ENCODE data around the gene RAB35. TPM values are rescaled to one million over a fixed set of nuclear protein-coding genes. Genes with fewer than 3 reads are reported as not detected.

RAB35 gene
- total RNA-seq: 10 to 100 TPM; 21.8 to 33.2 (median 25.7) TPM

DNA sequence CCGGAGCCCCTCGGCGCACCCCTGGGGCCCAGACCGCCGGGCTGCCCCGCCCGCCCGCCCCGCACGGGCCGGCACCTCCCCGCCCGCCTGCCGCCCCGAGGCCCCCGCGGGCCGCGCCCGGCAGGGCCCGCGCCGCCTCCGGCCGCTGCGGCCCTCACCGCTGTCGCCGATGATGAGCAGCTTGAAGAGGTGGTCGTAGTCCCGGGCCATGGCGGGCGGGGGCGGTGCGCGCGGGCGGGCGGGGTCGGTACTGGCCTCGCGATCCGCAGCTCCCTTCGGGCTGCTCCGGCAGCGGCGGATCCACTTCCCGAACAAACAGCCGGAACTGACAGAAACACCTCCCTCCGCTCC, at the start of gene RAB35:
Gene RAB35 (minus strand): TSS at position 313 of the 351 bp plus-strand sequence. CDS start 103 bp downstream, at position 210.
- peaks cover 13 to 21% of the 10 kb centered on the region in 2 donors for H3K4me1 ChIP-seq (replicated peaks in 1 of 2)
- peak within 1 kb of the TSS; percentile 89 to 90 for H3K27ac ChIP-seq
- peak within 1 kb of the TSS; percentile 63 to 98 (median 91) for H3K4me3 ChIP-seq
- no CpG with 5 or more reads among the region's 50 CpGs for WGBS, 10 experiments
- in situ Hi-C loops (cut with MboI; ENCODE audit: low pct_unique_long_range_greater_than_20kb in 2 of 9, low sequenced_read_pairs in 9 of 9, unreplicated experiment in 9 of 9): no loop called here
- ATAC-seq (replicated peaks in 6 of 8): peak in 3 of 8 experiments; percentile 62 to 81 (median 65)

- no peak for ATAC-seq (replicated peaks in 6 of 8)
- Histone ChIP-seq H3K4me3 (no peak overlapping the region), H3K27ac (no peak overlapping the region), H3K4me1 (replicated peaks in 1 of 2) (no peaks in the 10 kb centered on the region)
- in situ Hi-C loops (cut with MboI; ENCODE audit: low pct_unique_long_range_greater_than_20kb in 2 of 9, low sequenced_read_pairs in 9 of 9, unreplicated experiment in 9 of 9): no loop called here
- WGBS, 10 experiments: 90 to 95% (median 92%) methylated on average over 2 to 3 of the region's 11 CpGs; no CpG with 5 or more reads in 5 of the 10 experiments
Observed at GRCh38 chr12:120164293-120164692, 47.7 kb upstream of the RAB35 start.

DNA sequence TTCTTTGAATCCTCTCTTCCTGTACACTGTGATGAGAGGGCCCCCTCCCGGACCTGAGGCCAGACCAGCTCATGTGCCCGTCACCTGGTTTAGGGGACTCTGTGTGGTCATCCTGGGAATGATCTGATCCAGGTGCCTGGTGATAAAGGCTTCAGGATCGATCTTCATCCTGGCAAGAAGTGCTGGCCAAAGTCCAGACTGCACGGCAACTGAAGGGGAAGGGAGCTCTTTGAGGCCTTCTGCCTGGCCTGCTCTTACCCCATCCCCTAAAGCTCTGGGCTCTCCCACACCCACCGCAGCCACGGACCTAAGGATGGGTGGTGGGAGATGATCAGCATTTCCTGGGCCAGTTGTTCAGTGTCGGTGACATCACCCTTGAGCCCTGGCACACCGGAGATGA, 46.2 kb upstream of the RAB35 start:
- no peak overlapping the region for H3K4me3 ChIP-seq
- in situ Hi-C loops (cut with MboI; ENCODE audit: low pct_unique_long_range_greater_than_20kb in 2 of 9, low sequenced_read_pairs in 9 of 9, unreplicated experiment in 9 of 9): no loop called here
- ATAC-seq (replicated peaks in 6 of 8): peak in 1 of 8 experiments; percentile 15
- no peak overlapping the region for H3K27ac ChIP-seq
- H3K4me1 ChIP-seq (replicated peaks in 1 of 2): no peaks in the 10 kb centered on the region
- WGBS, 10 experiments: 90 to 100% (median 100%) methylated on average over 1 to 2 of the region's 8 CpGs; no CpG with 5 or more reads in 6 of the 10 experiments

DNA sequence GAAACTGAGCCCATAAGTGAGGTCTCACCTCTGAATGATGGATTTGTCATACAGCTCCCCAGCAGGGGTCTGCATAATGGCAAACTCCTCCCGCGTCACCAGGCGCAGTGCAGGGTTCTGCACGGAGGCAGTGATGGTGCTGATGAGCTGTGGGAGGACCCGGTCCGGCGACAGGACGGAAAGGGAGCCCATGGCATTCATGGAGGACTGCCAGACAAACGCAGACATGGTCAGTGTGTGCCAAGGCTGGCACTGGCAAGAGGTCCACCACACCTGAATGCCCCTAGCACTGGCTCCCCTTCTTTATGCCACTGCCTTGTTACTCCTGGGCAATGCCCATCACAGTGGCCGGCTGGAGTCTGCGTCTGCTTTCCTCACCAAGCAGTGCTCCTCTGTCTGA, 45.3 kb upstream of the RAB35 start:
- Histone ChIP-seq H3K4me1 (replicated peaks in 1 of 2) (no peaks in the 10 kb centered on the region), H3K27ac (no peak overlapping the region), H3K4me3 (no peak overlapping the region)
- 80 to 100% (median 95%) methylated on average over 1 to 8 of the region's 11 CpGs; no CpG with 5 or more reads in 3 of the 10 experiments for WGBS, 10 experiments
- in situ Hi-C loops (cut with MboI; ENCODE audit: low pct_unique_long_range_greater_than_20kb in 2 of 9, low sequenced_read_pairs in 9 of 9, unreplicated experiment in 9 of 9): no loop called here
- ATAC-seq (replicated peaks in 6 of 8): no peak

GRCh38 chr12:120159509-120160237, 43.1 kb upstream of the RAB35 start:
- ATAC-seq (replicated peaks in 6 of 8): peak in 2 of 8 experiments; percentile 43 to 59
- Histone ChIP-seq H3K4me3 (no peak overlapping the region), H3K27ac (no peak overlapping the region), H3K4me1 (replicated peaks in 1 of 2) (no peaks in the 10 kb centered on the region)
- in situ Hi-C loops (cut with MboI; ENCODE audit: low pct_unique_long_range_greater_than_20kb in 2 of 9, low sequenced_read_pairs in 9 of 9, unreplicated experiment in 9 of 9): no loop called here
- WGBS, 10 experiments: 20 to 100% (median 98%) methylated on average over 1 to 9 of the region's 12 CpGs; no CpG with 5 or more reads in 2 of the 10 experiments

DNA sequence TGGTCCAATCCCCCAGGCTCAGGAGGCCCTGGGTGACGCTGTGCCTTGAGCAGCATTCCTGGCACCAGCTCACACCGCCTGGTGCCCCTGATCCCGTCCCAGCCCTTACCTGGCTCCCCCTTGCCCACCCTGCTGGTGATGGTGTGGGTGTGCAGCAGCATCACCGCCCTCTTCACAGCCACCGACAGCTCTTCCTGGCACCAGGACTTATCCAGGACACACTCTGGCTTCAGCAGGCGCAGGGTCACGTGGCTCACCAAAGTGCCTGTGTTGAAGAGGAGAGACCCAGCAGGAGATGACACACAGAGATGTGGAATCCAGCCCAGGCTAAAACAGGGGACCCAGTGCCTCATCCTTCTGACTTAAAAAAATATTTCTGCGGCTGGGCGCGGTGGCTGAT, 41.8 kb upstream of the RAB35 start:
- H3K4me1 ChIP-seq (replicated peaks in 1 of 2): no peaks in the 10 kb centered on the region
- ATAC-seq (replicated peaks in 6 of 8): no peak
- no peak overlapping the region for H3K27ac ChIP-seq
- 88 to 100% (median 96%) methylated on average over 1 to 5 of the region's 10 CpGs; no CpG with 5 or more reads in 5 of the 10 experiments for WGBS, 10 experiments
- in situ Hi-C loops (cut with MboI; ENCODE audit: low pct_unique_long_range_greater_than_20kb in 2 of 9, low sequenced_read_pairs in 9 of 9, unreplicated experiment in 9 of 9): no loop called here
- no peak overlapping the region for H3K4me3 ChIP-seq

DNA sequence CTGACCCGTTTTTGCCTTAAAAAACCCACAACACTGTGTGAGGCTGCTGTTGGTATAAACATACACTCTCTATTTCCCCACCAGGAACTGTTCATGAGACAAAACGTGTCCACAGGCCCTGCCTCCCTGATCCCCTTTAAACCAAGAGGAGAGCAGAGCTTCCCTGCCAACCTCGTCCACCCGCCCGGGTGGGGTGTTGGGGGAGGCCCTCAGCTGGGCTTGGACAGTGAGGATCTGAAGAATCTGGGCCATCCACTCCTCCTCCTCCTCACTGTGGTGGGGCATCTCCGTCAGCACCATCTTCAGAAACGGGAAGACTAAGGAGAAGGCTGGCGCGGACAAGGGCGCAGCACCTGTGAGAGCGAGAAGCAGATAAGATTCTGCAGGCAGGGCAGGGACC, 41.1 kb upstream of the RAB35 start:
- no peak for ATAC-seq (replicated peaks in 6 of 8)
- in situ Hi-C loops (cut with MboI; ENCODE audit: low pct_unique_long_range_greater_than_20kb in 2 of 9, low sequenced_read_pairs in 9 of 9, unreplicated experiment in 9 of 9): no loop called here
- 40 to 95% (median 85%) methylated on average over 1 to 7 of the region's 11 CpGs; no CpG with 5 or more reads in 2 of the 10 experiments for WGBS, 10 experiments
- Histone ChIP-seq H3K4me3 (no peak overlapping the region), H3K27ac (no peak overlapping the region), H3K4me1 (replicated peaks in 1 of 2) (no peaks in the 10 kb centered on the region)

DNA sequence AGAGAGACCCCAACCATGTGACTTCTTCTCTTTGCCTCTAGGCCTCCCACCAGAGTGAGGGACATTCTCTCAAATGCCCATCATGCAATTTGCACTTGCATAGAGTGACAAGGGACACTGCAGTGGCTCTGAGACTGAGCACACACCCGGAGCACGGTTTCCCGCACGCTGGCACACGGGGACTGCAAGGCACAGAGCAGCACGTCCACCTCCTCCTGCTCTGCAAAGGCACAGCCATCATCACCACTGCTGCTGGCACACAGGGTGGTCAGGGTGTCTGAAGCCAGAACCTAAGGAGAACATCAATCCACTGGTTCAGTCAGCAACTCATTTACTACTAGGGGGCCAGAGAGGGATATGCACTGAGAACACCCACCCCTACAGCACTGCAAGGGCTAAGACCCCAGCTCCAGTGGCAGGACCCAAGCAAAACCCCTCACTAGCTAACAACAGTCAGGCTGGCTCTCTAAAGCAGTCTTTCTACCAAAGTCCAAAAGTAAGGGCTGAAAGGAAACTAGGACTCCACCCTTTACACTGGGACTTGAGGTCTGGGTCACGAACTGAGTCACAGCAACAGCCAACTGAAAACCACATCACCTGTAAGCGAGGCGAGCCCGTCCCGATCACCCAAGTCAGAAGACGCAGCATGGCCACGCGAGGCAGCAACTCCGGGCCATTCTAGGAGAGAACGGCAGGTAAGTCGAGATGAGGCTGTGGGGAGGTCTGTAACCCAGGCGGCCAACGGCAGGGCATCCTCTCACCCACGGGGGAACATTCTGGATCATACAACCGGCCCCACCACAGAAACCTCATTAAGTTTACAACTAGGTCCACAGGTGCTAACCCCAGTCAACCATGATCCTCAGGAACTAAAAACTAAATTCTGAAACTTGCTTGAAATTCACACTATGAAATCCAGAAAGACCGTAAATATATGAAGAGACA, 40.0 kb upstream of the RAB35 start:
- ATAC-seq (replicated peaks in 6 of 8): no peak
- 87 to 98% (median 95%) methylated on average over 2 to 19 of the region's 22 CpGs; no CpG with 5 or more reads in 1 of the 10 experiments for WGBS, 10 experiments

GRCh38 chr12:120155072-120155471, 38.5 kb upstream of the RAB35 start:
- H3K4me3 ChIP-seq: no peak overlapping the region
- in situ Hi-C loops (cut with MboI; ENCODE audit: low pct_unique_long_range_greater_than_20kb in 2 of 9, low sequenced_read_pairs in 9 of 9, unreplicated experiment in 9 of 9): no loop called here
- no peak for ATAC-seq (replicated peaks in 6 of 8)
- H3K27ac ChIP-seq: no peak overlapping the region
- no peaks in the 10 kb centered on the region for H3K4me1 ChIP-seq (replicated peaks in 1 of 2)
- WGBS, 10 experiments: 94 to 100% (median 99%) methylated on average over 8 to 12 of the region's 15 CpGs; no CpG with 5 or more reads in 7 of the 10 experiments

More for the DNA sequence above, 40.0 kb upstream of the RAB35 start:
- Histone ChIP-seq H3K27ac (no peak overlapping the region), H3K4me3 (no peak overlapping the region), H3K4me1 (replicated peaks in 1 of 2) (no peaks in the 10 kb centered on the region)
- in situ Hi-C loops (cut with MboI; ENCODE audit: low pct_unique_long_range_greater_than_20kb in 2 of 9, low sequenced_read_pairs in 9 of 9, unreplicated experiment in 9 of 9): no loop called here

DNA sequence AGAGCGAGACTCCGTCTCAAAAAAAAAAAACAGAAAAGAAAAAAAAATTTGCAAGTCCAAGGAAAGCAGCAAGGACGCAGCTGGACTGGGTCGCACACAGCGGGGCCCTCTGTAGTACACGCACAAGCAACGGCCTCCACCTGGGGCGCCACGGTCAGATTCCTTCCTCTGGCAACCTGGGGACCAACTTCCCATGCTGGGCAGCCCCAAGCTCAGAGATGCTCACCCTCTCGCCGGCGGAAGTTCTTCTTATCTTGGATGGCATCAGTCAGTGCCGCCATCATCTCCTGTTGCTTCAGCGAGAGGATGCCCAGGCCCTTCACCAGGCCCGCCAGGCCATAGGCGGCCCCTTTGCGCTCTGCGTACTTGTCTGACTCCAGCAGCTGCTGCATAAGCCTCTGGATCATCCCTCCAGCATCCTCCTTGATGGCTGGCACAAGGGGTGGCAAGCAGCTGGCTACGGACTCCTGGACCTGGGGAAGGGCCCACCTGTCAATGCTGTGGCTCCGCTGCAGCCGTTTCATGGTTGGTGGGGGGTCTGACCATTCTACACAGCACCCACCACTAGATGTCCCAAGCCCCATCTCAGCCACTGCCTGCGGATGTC, 34.5 kb upstream of the RAB35 start:
- in situ Hi-C loops (cut with MboI; ENCODE audit: low pct_unique_long_range_greater_than_20kb in 2 of 9, low sequenced_read_pairs in 9 of 9, unreplicated experiment in 9 of 9): no loop called here
- WGBS, 10 experiments: 90 to 100% (median 100%) methylated on average over 1 to 8 of the region's 22 CpGs; no CpG with 5 or more reads in 2 of the 10 experiments
- ATAC-seq (replicated peaks in 6 of 8): peak in 2 of 8 experiments; percentile 10 to 21

GRCh38 chr12:120148011-120148410, 31.5 kb upstream of the RAB35 start:
- in situ Hi-C loops (cut with MboI; ENCODE audit: low pct_unique_long_range_greater_than_20kb in 2 of 9, low sequenced_read_pairs in 9 of 9, unreplicated experiment in 9 of 9): no loop called here
- no peak overlapping the region for H3K27ac ChIP-seq
- WGBS, 10 experiments: 93 to 100% (median 97%) methylated on average over 1 to 7 of the region's 11 CpGs; no CpG with 5 or more reads in 6 of the 10 experiments
- ATAC-seq (replicated peaks in 6 of 8): no peak
- no peak overlapping the region for H3K4me3 ChIP-seq
- H3K4me1 ChIP-seq (replicated peaks in 1 of 2): no peaks in the 10 kb centered on the region

More for the DNA sequence above, 34.5 kb upstream of the RAB35 start:
- Histone ChIP-seq H3K4me1 (replicated peaks in 1 of 2) (no peaks in the 10 kb centered on the region), H3K27ac (no peak overlapping the region), H3K4me3 (no peak overlapping the region)

DNA sequence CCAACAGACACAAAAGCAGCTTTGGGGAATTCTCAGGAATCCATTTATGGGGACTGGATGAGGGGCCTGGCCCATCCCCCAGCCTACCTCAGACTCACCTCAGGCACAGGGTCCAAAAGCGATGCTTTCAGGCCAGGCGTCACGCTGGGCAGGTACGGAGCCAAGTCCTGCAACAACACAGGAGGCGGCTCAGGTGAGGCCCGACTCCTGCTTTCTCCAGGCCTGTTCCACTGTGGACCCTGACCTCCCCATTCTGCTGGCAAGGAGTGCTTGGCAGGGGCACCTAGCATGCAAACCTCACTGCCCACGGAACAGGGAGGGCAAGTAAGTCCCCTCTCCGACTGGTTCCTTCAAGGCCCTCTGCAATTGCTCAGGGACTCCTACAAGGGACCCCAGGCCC, 28.6 kb upstream of the RAB35 start:
- no peaks in the 10 kb centered on the region for H3K4me1 ChIP-seq (replicated peaks in 1 of 2)
- in situ Hi-C loops (cut with MboI; ENCODE audit: low pct_unique_long_range_greater_than_20kb in 2 of 9, low sequenced_read_pairs in 9 of 9, unreplicated experiment in 9 of 9): no loop called here
- 94 to 100% (median 100%) methylated on average over 1 to 6 of the region's 8 CpGs; no CpG with 5 or more reads in 6 of the 10 experiments for WGBS, 10 experiments
- no peak overlapping the region for H3K4me3 ChIP-seq
- peak in 1 of 8 experiments; percentile 6 for ATAC-seq (replicated peaks in 6 of 8)
- no peak overlapping the region for H3K27ac ChIP-seq
